ENCODE data around the gene FOLR3. TPM values are rescaled to one million over a fixed set of nuclear protein-coding genes. Genes with fewer than 3 reads are reported as not detected.

Gene FOLR3
- total and polyA plus RNA-seq, 12 donors, result 0.13 to 0.96 (median 0.91) TPM; not detected in 8

DNA sequence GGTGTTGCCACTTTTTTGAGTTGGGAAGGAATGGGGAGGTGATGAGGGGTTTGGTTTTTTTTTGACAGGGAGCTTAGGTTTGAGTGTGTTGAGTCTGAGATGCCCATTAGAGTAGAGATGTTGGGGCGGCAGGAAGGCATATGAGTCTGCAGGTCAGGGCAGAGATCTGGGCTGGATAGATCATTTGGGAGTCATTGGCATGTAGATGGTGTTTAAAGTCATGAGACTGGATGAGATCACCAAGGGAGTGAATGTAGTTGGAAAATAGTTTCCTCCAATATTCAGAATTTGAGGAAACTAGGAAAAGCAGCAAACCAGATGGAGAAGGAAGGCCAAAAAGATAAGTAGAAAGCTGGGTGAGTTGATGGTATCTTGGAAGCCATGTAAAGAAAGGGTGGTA is 21.0 kb upstream of the FOLR3 start:
- no peaks in the 10 kb centered on the region for H3K27me3 ChIP-seq
- peak in 1 of 7 donors; percentile 18 for DNase-seq
- peaks cover 15 to 18% of the 10 kb centered on the region in 2 donors for H3K4me1 ChIP-seq (replicated peaks in 1 of 2)
- H3K9me3 ChIP-seq (replicated peaks in 1 of 3), result no peaks in the 10 kb centered on the region
- WGBS, 4 donors, result 86 to 100% (median 97%) methylated on average over 1 of the region's 1 CpG
- intact Hi-C loops (cut with DNase I), result no loop called here
- no peak for TF ChIP-seq POLR2A (IDR thresholded peaks at IDR 0.05)
- TF ChIP-seq, protein P1, sequence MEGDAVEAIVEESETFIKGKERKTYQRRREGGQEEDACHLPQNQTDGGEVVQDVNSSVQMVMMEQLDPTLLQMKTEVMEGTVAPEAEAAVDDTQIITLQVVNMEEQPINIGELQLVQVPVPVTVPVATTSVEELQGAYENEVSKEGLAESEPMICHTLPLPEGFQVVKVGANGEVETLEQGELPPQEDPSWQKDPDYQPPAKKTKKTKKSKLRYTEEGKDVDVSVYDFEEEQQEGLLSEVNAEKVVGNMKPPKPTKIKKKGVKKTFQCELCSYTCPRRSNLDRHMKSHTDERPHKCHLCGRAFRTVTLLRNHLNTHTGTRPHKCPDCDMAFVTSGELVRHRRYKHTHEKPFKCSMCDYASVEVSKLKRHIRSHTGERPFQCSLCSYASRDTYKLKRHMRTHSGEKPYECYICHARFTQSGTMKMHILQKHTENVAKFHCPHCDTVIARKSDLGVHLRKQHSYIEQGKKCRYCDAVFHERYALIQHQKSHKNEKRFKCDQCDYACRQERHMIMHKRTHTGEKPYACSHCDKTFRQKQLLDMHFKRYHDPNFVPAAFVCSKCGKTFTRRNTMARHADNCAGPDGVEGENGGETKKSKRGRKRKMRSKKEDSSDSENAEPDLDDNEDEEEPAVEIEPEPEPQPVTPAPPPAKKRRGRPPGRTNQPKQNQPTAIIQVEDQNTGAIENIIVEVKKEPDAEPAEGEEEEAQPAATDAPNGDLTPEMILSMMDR (IDR thresholded peaks at IDR 0.05), result no peak
- no peak overlapping the region for H3K4me3 ChIP-seq
- no peaks in the 10 kb centered on the region for H3K36me3 ChIP-seq (replicated peaks in 1 of 2)
- H3K27ac ChIP-seq, result no peak overlapping the region

DNA sequence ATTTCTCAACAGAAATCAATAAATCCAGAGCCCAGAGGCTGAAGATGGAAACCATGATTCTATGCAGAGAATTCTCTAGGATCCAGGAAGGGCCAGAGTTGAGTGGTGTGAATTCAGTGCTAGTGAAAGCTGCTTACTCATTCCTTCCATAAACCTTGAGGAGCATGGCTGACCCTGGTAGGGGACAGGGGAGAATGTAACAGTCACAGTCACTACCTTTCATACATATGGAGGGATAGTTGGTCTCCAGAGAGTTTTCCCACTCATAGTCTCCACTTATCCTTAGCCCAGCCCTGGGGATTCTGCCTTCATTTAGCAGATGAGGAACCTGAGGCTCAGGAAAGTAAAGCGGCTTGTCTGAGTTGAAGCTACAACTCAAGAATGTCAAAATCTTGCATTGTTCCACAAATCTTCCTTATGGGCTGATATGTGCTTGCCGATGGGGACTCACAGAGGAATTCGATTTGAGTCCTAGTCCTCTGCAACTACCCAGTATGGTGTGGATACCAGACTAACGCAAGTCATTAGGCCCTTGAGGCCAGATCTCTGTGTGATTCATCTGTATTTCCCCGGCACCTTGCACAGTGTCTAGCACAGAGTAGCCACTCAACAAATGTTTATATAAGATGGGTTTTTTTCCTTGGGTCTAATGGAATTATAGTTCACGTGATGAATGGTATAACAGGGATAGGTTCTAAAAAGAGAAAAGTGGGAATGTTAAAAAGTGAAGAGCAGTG is 19.3 kb upstream of the FOLR3 start:
- Histone ChIP-seq H3K36me3 (replicated peaks in 1 of 2) (no peaks in the 10 kb centered on the region), H3K4me3 (no peak overlapping the region), H3K4me1 (replicated peaks in 1 of 2) (peaks cover 15 to 18% of the 10 kb centered on the region in 2 donors), H3K27ac (no peak overlapping the region), H3K9me3 (replicated peaks in 1 of 3) (no peaks in the 10 kb centered on the region), H3K27me3 (no peaks in the 10 kb centered on the region)
- 88 to 97% (median 95%) methylated on average over 6 of the region's 6 CpGs for WGBS, 4 donors
- no peak for TF ChIP-seq POLR2A (IDR thresholded peaks at IDR 0.05)
- TF ChIP-seq, protein P1 (IDR thresholded peaks at IDR 0.05), result no peak
- DNase-seq, result peak in 1 of 7 donors; percentile 25
- intact Hi-C loops (cut with DNase I), result no loop called here

DNA sequence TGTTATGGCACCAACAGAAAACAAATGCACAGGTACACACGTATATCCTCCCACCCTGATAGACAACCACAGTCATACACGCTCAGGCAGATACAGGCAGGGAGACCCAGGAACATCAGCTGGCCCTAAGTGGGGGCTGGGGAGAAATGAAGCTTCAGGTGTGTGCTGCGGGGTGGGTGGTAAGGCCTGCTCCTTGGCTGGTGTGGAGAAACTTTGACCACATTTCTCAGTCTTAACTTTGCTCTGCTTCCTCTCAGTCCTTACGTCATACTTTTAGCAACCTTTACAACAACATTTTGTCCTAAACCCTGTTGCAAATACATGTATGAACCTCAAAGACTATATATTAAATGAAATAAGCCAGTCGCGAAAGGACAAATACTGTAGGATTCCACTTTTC is 16.3 kb upstream of the FOLR3 start:
- TF ChIP-seq, protein P1 (IDR thresholded peaks at IDR 0.05), result no peak
- no peak for TF ChIP-seq POLR2A (IDR thresholded peaks at IDR 0.05)
- H3K4me3 ChIP-seq, result no peak overlapping the region
- 71 to 80% (median 77%) methylated on average over 6 of the region's 6 CpGs for WGBS, 4 donors
- DNase-seq, result peak in 1 of 7 donors; percentile 24
- intact Hi-C loops (cut with DNase I), result no loop called here
- H3K4me1 ChIP-seq (replicated peaks in 1 of 2), result peaks cover 7 to 9% of the 10 kb centered on the region in 2 donors
- no peaks in the 10 kb centered on the region for H3K9me3 ChIP-seq (replicated peaks in 1 of 3)
- peak overlapping the region in 2 of 5 donors; percentile 14 to 34 for H3K27ac ChIP-seq
- H3K36me3 ChIP-seq (replicated peaks in 1 of 2), result no peaks in the 10 kb centered on the region
- no peaks in the 10 kb centered on the region for H3K27me3 ChIP-seq

DNA sequence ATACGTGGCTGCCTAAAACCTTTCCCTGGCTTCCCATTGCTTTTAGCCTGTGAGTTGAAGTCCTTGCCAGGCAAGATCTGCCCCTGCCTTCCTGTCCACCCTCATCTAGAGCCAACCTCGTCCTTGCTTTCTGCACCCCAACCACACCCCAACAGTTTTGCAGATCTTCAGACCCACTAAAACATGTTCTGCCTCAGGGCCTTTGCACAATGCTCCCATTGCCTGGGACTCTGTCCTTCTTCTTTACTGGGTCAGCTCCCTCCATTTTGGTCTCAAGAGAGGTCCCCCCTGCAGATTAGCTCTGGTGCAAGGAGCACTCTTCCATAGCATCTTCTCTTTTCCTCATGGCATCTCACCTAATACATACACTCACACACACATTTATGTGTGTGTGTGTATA is 14.6 kb upstream of the FOLR3 start:
- no peaks in the 10 kb centered on the region for H3K9me3 ChIP-seq (replicated peaks in 1 of 3)
- peak in 1 of 7 donors; percentile 23 for DNase-seq
- peaks cover 7 to 9% of the 10 kb centered on the region in 2 donors for H3K4me1 ChIP-seq (replicated peaks in 1 of 2)
- 72 to 79% (median 77%) methylated on average over 2 of the region's 2 CpGs for WGBS, 4 donors
- H3K27me3 ChIP-seq, result no peaks in the 10 kb centered on the region
- no peak for TF ChIP-seq POLR2A (IDR thresholded peaks at IDR 0.05)
- TF ChIP-seq, protein P1 (IDR thresholded peaks at IDR 0.05), result no peak
- intact Hi-C loops (cut with DNase I), result no loop called here
- no peak overlapping the region for H3K4me3 ChIP-seq
- H3K36me3 ChIP-seq (replicated peaks in 1 of 2), result no peaks in the 10 kb centered on the region
- no peak overlapping the region for H3K27ac ChIP-seq

Data from adrenal gland (tissue), 12 donors.